NB4 (cell line): ENCODE data around the gene FAM221A.
"Not testable (repeated sequence)": the region's sequence is repeated elsewhere in the genome, so short reads cannot be mapped to it uniquely, and the experiment has no call there.

Experiments used
- DNase-seq: peaks from one replicate; pipeline ENCODE4 v3.0.0; 2010; ENCODE audit warnings: low read depth
- H3K4me3 ChIP-seq: one replicate; pipeline ENCODE4 v1.5.1; 2011; ENCODE audit warnings: mild to moderate bottlenecking, low read depth, low read length, moderate library complexity
- CTCF ChIP-seq: IDR thresholded peaks from one replicate; pipeline ENCODE4 v1.5.1; 2012; ENCODE audit warnings: low read depth, low read length
- MAX ChIP-seq: IDR thresholded peaks from 2 replicates; pipeline ENCODE4 v1.6.1; 2011; ENCODE audit warnings: low read depth, low read length
- MYC ChIP-seq: IDR thresholded peaks from 2 replicates; pipeline ENCODE4 v1.6.1; 2011; ENCODE audit warnings: low read depth, low read length
- POLR2A ChIP-seq: IDR thresholded peaks from 2 replicates; pipeline ENCODE4 v1.6.1; 2011; ENCODE audit warnings: mild to moderate bottlenecking; ENCODE audit not compliant: insufficient read length; ENCODE audit errors: extremely low read depth

The FAM221A gene

GRCh38 chr7:23672033-23672432, 8.0 kb upstream of the FAM221A start:
- H3K4me3 ChIP-seq: no peak overlapping the region
- DNase-seq: no peak
- no peak for TF ChIP-seq POLR2A
- TF ChIP-seq CTCF: no peak
- TF ChIP-seq MAX: no peak
- no peak for TF ChIP-seq MYC

- DNase-seq: no peak
- no peak overlapping the region for H3K4me3 ChIP-seq
- TF ChIP-seq MAX (no peak), POLR2A (no peak), CTCF (no peak), MYC (no peak)
Observed at GRCh38 chr7:23680414-23681405, 711 bp downstream of the FAM221A start.

- not testable (repeated sequence) for H3K4me3 ChIP-seq, DNase-seq
Observed at GRCh38 chr7:23684041-23684440, 4.0 kb downstream of the FAM221A start.

- no peak for TF ChIP-seq MAX
- TF ChIP-seq CTCF: no peak
- no peak for TF ChIP-seq MYC
- no peak for TF ChIP-seq POLR2A
- no peak overlapping the region for H3K4me3 ChIP-seq
- DNase-seq: no peak
Observed at GRCh38 chr7:23685731-23686130, 5.7 kb downstream of the FAM221A start.

GRCh38 chr7:23687011-23687410, 7.0 kb downstream of the FAM221A start:
- no peak for TF ChIP-seq CTCF
- no peak for TF ChIP-seq MAX
- TF ChIP-seq MYC: no peak
- TF ChIP-seq POLR2A: no peak
- H3K4me3 ChIP-seq: no peak overlapping the region
- DNase-seq: no peak

- no peak overlapping the region for H3K4me3 ChIP-seq
- no peak for DNase-seq
- no peak for TF ChIP-seq MYC
- TF ChIP-seq MAX: no peak
- TF ChIP-seq POLR2A: no peak
- no peak for TF ChIP-seq CTCF
Observed at GRCh38 chr7:23689165-23689564, 9.2 kb downstream of the FAM221A start.
